ENCODE measurements around the gene CADPS. TPM values are rescaled to one million over a fixed set of nuclear protein-coding genes. Genes with fewer than 3 reads are reported as not detected.
A peak's percentile ranks its signal among the peaks of the same experiment; 100 is the strongest.

CADPS gene
- polyA plus RNA-seq, 1 donor from 2014 or later, result 118 TPM

GRCh38 chr3:62723166-62723913, 151.9 kb downstream of the CADPS start:
- no peaks in the 10 kb centered on the region for H3K27me3 ChIP-seq (ENCODE audit: insufficient read depth, low read depth, low read length)
- H2AFZ ChIP-seq (ENCODE audit: low read depth, low read length), result no peak overlapping the region
- no peaks in the 10 kb centered on the region for H3K79me2 ChIP-seq (replicated peaks; ENCODE audit: insufficient read depth, low read length)
- H4K20me1 ChIP-seq (ENCODE audit: insufficient read depth), result no peaks in the 10 kb centered on the region
- peak overlapping the region; percentile 59 for H3K27ac ChIP-seq (ENCODE audit: low read length)
- H3K36me3 ChIP-seq (ENCODE audit: insufficient read depth, low read length), result no peaks in the 10 kb centered on the region
- no peak for TF ChIP-seq EP300 (conservative IDR thresholded peaks at IDR 0.05; ENCODE audit: poor library complexity, severe bottlenecking)
- TF ChIP-seq RAD21 (conservative IDR thresholded peaks at IDR 0.05), result no peak
- TF ChIP-seq MXI1 (conservative IDR thresholded peaks at IDR 0.05; ENCODE audit: poor library complexity, severe bottlenecking), result no peak
- no peak for TF ChIP-seq TAF1 (IDR thresholded peaks at IDR 0.05; ENCODE audit: low read depth)
- no peak for TF ChIP-seq POLR2AphosphoS5 (IDR thresholded peaks at IDR 0.05)
- TF ChIP-seq CTCF (IDR thresholded peaks at IDR 0.05; ENCODE audit: poor library complexity, severe bottlenecking), result no peak
- TF ChIP-seq SMC3 (conservative IDR thresholded peaks at IDR 0.05; ENCODE audit: poor library complexity), result no peak
- no peak for TF ChIP-seq REST (IDR thresholded peaks at IDR 0.05; ENCODE audit: borderline replicate concordance)
- no peak for TF ChIP-seq EZH2 (IDR thresholded peaks at IDR 0.05; ENCODE audit: borderline replicate concordance, insufficient read depth, low read length, poor library complexity, severe bottlenecking)
- no peaks in the 10 kb centered on the region for H3K9me2 ChIP-seq (ENCODE audit: insufficient read depth, low read length)
- H3F3A ChIP-seq (ENCODE audit: insufficient read depth, low read length, poor library complexity, severe bottlenecking), result no peaks in the 10 kb centered on the region
- peak overlapping the region; percentile 32 for H3K9ac ChIP-seq (ENCODE audit: low read length)
- H3K4me3 ChIP-seq (ENCODE audit: low read length), result peak overlapping the region; percentile 56
- peak overlapping the region; percentile 62 for H3K4me2 ChIP-seq (ENCODE audit: low read length)
- H3K9me3 ChIP-seq (ENCODE audit: low read length), result no peaks in the 10 kb centered on the region

- Histone ChIP-seq H3K9me2 (ENCODE audit: insufficient read depth, low read length) (no peaks in the 10 kb centered on the region), H3F3A (ENCODE audit: insufficient read depth, low read length, poor library complexity, severe bottlenecking) (no peaks in the 10 kb centered on the region), H3K27me3 (ENCODE audit: insufficient read depth, low read depth, low read length) (no peaks in the 10 kb centered on the region), H3K9ac (ENCODE audit: low read length) (no peak overlapping the region), H2AFZ (ENCODE audit: low read depth, low read length) (no peak overlapping the region), H3K9me3 (ENCODE audit: low read length) (no peaks in the 10 kb centered on the region), H3K36me3 (ENCODE audit: insufficient read depth, low read length) (no peaks in the 10 kb centered on the region), H4K20me1 (ENCODE audit: insufficient read depth) (no peaks in the 10 kb centered on the region), H3K79me2 (replicated peaks; ENCODE audit: insufficient read depth, low read length) (no peaks in the 10 kb centered on the region), H3K4me3 (ENCODE audit: low read length) (no peak overlapping the region), H3K4me2 (ENCODE audit: low read length) (no peak overlapping the region), H3K27ac (ENCODE audit: low read length) (no peak overlapping the region)
- no peak for TF ChIP-seq POLR2AphosphoS5 (IDR thresholded peaks at IDR 0.05)
- TF ChIP-seq CTCF (IDR thresholded peaks at IDR 0.05; ENCODE audit: poor library complexity, severe bottlenecking), result no peak
- TF ChIP-seq RAD21 (conservative IDR thresholded peaks at IDR 0.05), result no peak
- TF ChIP-seq EP300 (conservative IDR thresholded peaks at IDR 0.05; ENCODE audit: poor library complexity, severe bottlenecking), result no peak
- no peak for TF ChIP-seq TAF1 (IDR thresholded peaks at IDR 0.05; ENCODE audit: low read depth)
- no peak for TF ChIP-seq MXI1 (conservative IDR thresholded peaks at IDR 0.05; ENCODE audit: poor library complexity, severe bottlenecking)
- TF ChIP-seq SMC3 (conservative IDR thresholded peaks at IDR 0.05; ENCODE audit: poor library complexity), result no peak
- no peak for TF ChIP-seq REST (IDR thresholded peaks at IDR 0.05; ENCODE audit: borderline replicate concordance)
Observed at GRCh38 chr3:62722344-62722743, 152.9 kb downstream of the CADPS start.

Data from neural cell (in vitro differentiated cells).